Measurements from ENCODE around the gene MMP24. TPM values are rescaled to one million over a fixed set of nuclear protein-coding genes. Genes with fewer than 3 reads are reported as not detected.
"Not testable (repeated sequence)": the region's sequence is repeated elsewhere in the genome, so short reads cannot be mapped to it uniquely, and the experiment has no call there.

Gene MMP24
- total RNA-seq, 1 experiment from 2014 or later = 8.2 TPM

DNA sequence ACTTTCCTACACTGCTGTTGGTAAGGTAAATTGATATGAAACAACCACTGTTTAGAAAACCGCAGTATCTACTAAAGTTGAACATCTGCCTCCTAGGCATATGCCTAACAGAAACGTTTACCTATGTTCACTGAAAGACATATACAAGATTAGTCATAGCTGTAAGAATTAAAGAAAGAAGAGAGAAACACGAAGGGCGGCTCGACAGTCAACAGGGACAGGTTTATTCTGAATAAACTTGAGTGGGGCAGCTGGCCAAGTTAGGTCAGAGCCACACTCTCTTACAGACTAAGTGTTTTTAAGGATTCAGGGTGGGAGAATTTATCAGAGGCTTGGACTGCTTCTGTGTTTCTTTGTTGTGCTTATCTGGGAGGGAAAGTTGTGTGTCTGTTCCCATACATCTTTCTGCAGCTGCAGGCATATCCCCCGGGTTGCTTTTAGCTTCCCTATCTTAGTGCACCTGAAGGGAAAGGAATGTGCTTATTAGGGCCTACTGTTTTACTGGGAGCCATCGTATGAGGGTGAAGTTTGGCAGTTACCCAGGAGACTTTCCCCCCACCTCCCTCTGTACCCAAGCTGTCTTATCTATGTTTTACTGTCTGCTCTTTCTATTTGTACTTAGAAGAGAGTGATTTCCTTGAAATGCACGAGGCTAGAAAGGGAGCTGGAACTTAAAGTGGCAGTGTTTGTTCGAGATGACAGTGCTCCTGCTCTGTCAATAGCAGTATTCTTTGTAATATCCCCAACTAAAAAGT, 34.2 kb upstream of the MMP24 start:
- BruUV-seq (replicated peaks) = no TSS peak
- H3K27ac Mint-ChIP-seq (ENCODE audit: unreplicated experiment) = peak overlapping the region; percentile 52
- peak; percentile 29 for DNase-seq
- CTCF ChIA-PET = interaction anchor here (0.6 to 3.1 kb wide), 5 partner anchors 13 to 79 kb away, joined by 3 to 18 read pairs (median 5); partner anchors contain the start of gene EDEM2
- peaks cover 6% of the 10 kb centered on the region for H3K9me3 Mint-ChIP-seq (ENCODE audit: low read depth, unreplicated experiment)
- TF ChIP-seq, protein P1, sequence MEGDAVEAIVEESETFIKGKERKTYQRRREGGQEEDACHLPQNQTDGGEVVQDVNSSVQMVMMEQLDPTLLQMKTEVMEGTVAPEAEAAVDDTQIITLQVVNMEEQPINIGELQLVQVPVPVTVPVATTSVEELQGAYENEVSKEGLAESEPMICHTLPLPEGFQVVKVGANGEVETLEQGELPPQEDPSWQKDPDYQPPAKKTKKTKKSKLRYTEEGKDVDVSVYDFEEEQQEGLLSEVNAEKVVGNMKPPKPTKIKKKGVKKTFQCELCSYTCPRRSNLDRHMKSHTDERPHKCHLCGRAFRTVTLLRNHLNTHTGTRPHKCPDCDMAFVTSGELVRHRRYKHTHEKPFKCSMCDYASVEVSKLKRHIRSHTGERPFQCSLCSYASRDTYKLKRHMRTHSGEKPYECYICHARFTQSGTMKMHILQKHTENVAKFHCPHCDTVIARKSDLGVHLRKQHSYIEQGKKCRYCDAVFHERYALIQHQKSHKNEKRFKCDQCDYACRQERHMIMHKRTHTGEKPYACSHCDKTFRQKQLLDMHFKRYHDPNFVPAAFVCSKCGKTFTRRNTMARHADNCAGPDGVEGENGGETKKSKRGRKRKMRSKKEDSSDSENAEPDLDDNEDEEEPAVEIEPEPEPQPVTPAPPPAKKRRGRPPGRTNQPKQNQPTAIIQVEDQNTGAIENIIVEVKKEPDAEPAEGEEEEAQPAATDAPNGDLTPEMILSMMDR (IDR thresholded peaks at IDR 0.05; ENCODE audit: unreplicated experiment) = no peak
- no peak overlapping the region for H3K4me3 Mint-ChIP-seq (ENCODE audit: low read depth, unreplicated experiment)
- H3K4me1 Mint-ChIP-seq (ENCODE audit: low read depth, unreplicated experiment) = peaks cover 68% of the 10 kb centered on the region
- H3K36me3 Mint-ChIP-seq (ENCODE audit: insufficient read depth, unreplicated experiment) = peaks cover 19% of the 10 kb centered on the region
- no peaks in the 10 kb centered on the region for H3K27me3 Mint-ChIP-seq (ENCODE audit: unreplicated experiment)
- intact Hi-C loops (cut with micrococcal nuclease; ENCODE audit: unreplicated experiment) = no loop called here

DNA sequence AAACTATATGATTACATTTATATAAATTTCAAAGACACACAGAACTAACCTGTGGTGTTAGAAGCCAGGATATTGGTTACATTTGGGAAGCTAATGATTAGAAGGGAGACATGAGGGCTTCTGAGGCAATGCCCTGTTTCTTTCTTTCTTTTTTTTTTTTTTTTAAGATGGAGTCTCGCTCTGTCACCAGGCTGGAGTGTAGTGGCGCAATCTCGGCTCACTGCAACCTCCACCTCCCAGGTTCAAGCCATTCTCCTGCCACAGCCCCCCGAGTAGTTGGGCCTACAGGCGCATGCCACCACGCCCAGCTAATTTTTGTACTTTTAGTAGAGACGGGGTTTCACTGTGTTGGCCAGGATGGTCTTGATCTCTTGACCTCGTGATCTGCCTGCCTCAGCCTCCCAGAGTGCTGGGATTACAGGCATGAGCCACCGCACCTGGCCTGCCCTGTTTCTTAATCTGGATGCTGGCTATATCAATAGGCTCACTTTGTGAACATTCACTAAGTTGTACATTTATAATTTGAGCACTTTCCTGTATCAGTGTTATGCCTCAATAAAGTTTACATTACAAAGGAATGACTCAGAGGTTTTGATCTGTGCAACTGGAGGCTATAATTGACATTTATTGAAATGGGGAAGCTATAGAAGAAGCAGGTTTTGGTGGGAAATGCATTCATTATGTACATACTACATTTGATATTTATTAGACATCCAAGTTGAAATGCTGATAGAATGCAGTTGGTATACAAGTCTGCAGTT, 33.3 kb upstream of the MMP24 start:
- H3K4me3 Mint-ChIP-seq (ENCODE audit: low read depth, unreplicated experiment); BruUV-seq (replicated peaks); H3K9me3 Mint-ChIP-seq (ENCODE audit: low read depth, unreplicated experiment); H3K27me3 Mint-ChIP-seq (ENCODE audit: unreplicated experiment); intact Hi-C loops (cut with micrococcal nuclease; ENCODE audit: unreplicated experiment): not testable (repeated sequence)
- Mint-ChIP-seq H3K4me1 (ENCODE audit: low read depth, unreplicated experiment) (peaks cover 58% of the 10 kb centered on the region), H3K27ac (ENCODE audit: unreplicated experiment) (peak overlapping the region; percentile 12), H3K36me3 (ENCODE audit: insufficient read depth, unreplicated experiment) (peaks cover 24% of the 10 kb centered on the region)
- DNase-seq = peak; percentile 13
- CTCF ChIA-PET = interaction anchor here (0.6 to 3.1 kb wide), 7 partner anchors 12 to 80 kb away, joined by 3 to 18 read pairs (median 5); partner anchors contain the start of gene EDEM2

DNA sequence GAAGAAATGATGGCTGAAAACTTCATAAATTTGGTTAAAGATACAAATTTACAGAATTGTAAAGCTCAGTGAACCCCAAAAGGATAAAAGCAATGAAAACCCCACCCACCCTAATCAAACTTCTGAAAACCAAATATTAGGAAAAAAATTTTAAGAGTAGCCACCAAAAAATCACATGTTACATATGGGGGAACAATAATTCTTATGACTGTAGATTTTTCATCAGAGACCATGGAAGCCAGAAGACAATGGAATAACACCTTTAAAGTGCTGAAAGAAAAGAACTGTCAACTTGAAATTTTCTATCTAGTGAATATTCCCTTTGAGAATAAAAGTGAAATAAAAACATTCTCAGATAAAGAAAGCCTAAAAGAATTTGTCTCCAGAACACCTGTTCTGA, 30.2 kb upstream of the MMP24 start:
- no peaks in the 10 kb centered on the region for H3K27me3 Mint-ChIP-seq (ENCODE audit: unreplicated experiment)
- peaks cover 10% of the 10 kb centered on the region for H3K9me3 Mint-ChIP-seq (ENCODE audit: low read depth, unreplicated experiment)
- intact Hi-C loops (cut with micrococcal nuclease; ENCODE audit: unreplicated experiment) = no loop called here
- TF ChIP-seq, protein P1 (IDR thresholded peaks at IDR 0.05; ENCODE audit: unreplicated experiment) = no peak
- no peak overlapping the region for H3K27ac Mint-ChIP-seq (ENCODE audit: unreplicated experiment)
- peaks cover 9% of the 10 kb centered on the region for H3K36me3 Mint-ChIP-seq (ENCODE audit: insufficient read depth, unreplicated experiment)
- DNase-seq = no peak
- CTCF ChIA-PET = no interaction called here
- no peak overlapping the region for H3K4me3 Mint-ChIP-seq (ENCODE audit: low read depth, unreplicated experiment)
- BruUV-seq (replicated peaks) = no TSS peak
- H3K4me1 Mint-ChIP-seq (ENCODE audit: low read depth, unreplicated experiment) = peaks cover 36% of the 10 kb centered on the region

DNA sequence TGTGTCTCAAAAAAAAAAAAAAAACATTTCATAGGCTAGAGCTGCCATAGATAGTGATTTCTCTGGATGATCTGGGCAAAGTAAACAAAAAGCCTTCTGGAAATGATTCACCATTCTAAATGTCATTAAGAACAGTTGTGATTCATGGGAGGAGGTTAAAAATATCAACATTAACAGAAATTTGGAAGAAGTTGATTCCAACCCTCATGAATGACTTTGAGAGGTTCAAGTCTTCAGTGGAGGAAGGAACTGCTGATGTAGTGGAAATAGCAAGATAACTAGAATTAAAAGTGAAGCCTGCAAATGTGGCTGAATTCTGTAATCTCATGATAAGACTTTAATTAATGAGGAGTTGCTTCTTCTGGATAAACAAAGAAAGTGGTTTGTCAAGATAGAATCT, 26.8 kb upstream of the MMP24 start:
- peaks cover 9% of the 10 kb centered on the region for H3K4me1 Mint-ChIP-seq (ENCODE audit: low read depth, unreplicated experiment)
- no peak overlapping the region for H3K27ac Mint-ChIP-seq (ENCODE audit: unreplicated experiment)
- no TSS peak for BruUV-seq (replicated peaks)
- H3K9me3 Mint-ChIP-seq (ENCODE audit: low read depth, unreplicated experiment) = peaks cover 10% of the 10 kb centered on the region
- no peaks in the 10 kb centered on the region for H3K27me3 Mint-ChIP-seq (ENCODE audit: unreplicated experiment)
- CTCF ChIA-PET = interaction anchor here (0.6 kb wide), 1 partner anchor 91 kb away, joined by 3 read pairs; no protein-coding TSS in a partner anchor
- no peak overlapping the region for H3K4me3 Mint-ChIP-seq (ENCODE audit: low read depth, unreplicated experiment)
- intact Hi-C loops (cut with micrococcal nuclease; ENCODE audit: unreplicated experiment) = loop anchor here (10.0 kb wide), 1 partner anchor 365 kb away; no protein-coding TSS in a partner anchor
- H3K36me3 Mint-ChIP-seq (ENCODE audit: insufficient read depth, unreplicated experiment) = peaks cover 5% of the 10 kb centered on the region
- DNase-seq = no peak
- TF ChIP-seq, protein P1 (IDR thresholded peaks at IDR 0.05; ENCODE audit: unreplicated experiment) = no peak

Data from Calu3 (cell line).